IPS-20b (cell line): ENCODE data around the gene FOXD1.

ENCODE experiments used
- H3K27ac ChIP-seq: one replicate; pipeline ENCODE4 v1.5.1; 2013; ENCODE audit warnings: low read length
- H3K27me3 ChIP-seq: 2 replicates; pipeline ENCODE4 v1.6.1; 2013; ENCODE audit warnings: mild to moderate bottlenecking, low read length, inconsistent platforms; ENCODE audit not compliant: insufficient read depth
- H3K36me3 ChIP-seq: 2 replicates; pipeline ENCODE4 v1.6.1; 2013; ENCODE audit warnings: low read depth, mild to moderate bottlenecking, inconsistent platforms, low read length, moderate library complexity; ENCODE audit not compliant: insufficient read depth
- H3K4me1 ChIP-seq: 2 replicates; pipeline ENCODE4 v1.6.1; 2013; ENCODE audit warnings: mild to moderate bottlenecking, control low read depth, inconsistent platforms, low read length, moderate library complexity; ENCODE audit not compliant: insufficient read depth
- H3K4me3 ChIP-seq: 2 replicates; pipeline ENCODE4 v1.5.1; 2013; ENCODE audit warnings: mild to moderate bottlenecking, low read length, inconsistent platforms
- H3K9ac ChIP-seq: 2 replicates; pipeline ENCODE4 v1.6.1; 2013; ENCODE audit warnings: low read depth, mild to moderate bottlenecking, inconsistent platforms, low read length, moderate library complexity
- H3K9me3 ChIP-seq: 2 replicates; pipeline ENCODE4 v1.6.1; 2013; ENCODE audit warnings: mild to moderate bottlenecking, low read depth, low read length, inconsistent platforms; ENCODE audit not compliant: insufficient read depth

Gene FOXD1

GRCh38 chr5:73399775-73400174 lies 48.8 kb downstream of the FOXD1 start:
- H3K9me3 ChIP-seq: no peaks in the 10 kb centered on the region
- no peaks in the 10 kb centered on the region for H3K4me1 ChIP-seq
- no peaks in the 10 kb centered on the region for H3K27me3 ChIP-seq
- H3K36me3 ChIP-seq: no peaks in the 10 kb centered on the region
- no peak overlapping the region for H3K27ac ChIP-seq
- no peak overlapping the region for H3K9ac ChIP-seq
- no peak overlapping the region for H3K4me3 ChIP-seq
